ENCODE results near the gene PDE4A.

PDE4A gene

GRCh38 chr19:10486551-10486950 is 66.2 kb downstream of the PDE4A start:
- TF ChIP-seq CTCF (IDR thresholded peaks at IDR 0.05; ENCODE audit: low read depth, low read length) = no peak

GRCh38 chr19:10491472-10492047 is 71.2 kb downstream of the PDE4A start:
- DNase-seq (ENCODE audit: low read depth in 2 of 2) = no peak
- no peak overlapping the region for H3K4me3 ChIP-seq (replicated peaks in 1 of 2; ENCODE audit: low read depth in 2 of 2, low read length in 2 of 2)
- TF ChIP-seq CTCF (IDR thresholded peaks at IDR 0.05; ENCODE audit: low read depth, low read length) = no peak

More at GRCh38 chr19:10486551-10486950, 66.2 kb downstream of the PDE4A start:
- H3K4me3 ChIP-seq (replicated peaks in 1 of 2; ENCODE audit: low read depth in 2 of 2, low read length in 2 of 2) = no peak overlapping the region
- DNase-seq (ENCODE audit: low read depth in 2 of 2) = no peak

GRCh38 chr19:10497371-10497770 is 77.0 kb downstream of the PDE4A start:
- no peak for TF ChIP-seq CTCF (IDR thresholded peaks at IDR 0.05; ENCODE audit: low read depth, low read length)
- H3K4me3 ChIP-seq (replicated peaks in 1 of 2; ENCODE audit: low read depth in 2 of 2, low read length in 2 of 2) = no peak overlapping the region
- DNase-seq (ENCODE audit: low read depth in 2 of 2) = no peak

GRCh38 chr19:10499550-10500246 is 79.4 kb downstream of the PDE4A start:
- TF ChIP-seq CTCF (IDR thresholded peaks at IDR 0.05; ENCODE audit: low read depth, low read length) = no peak
- no peak overlapping the region for H3K4me3 ChIP-seq (replicated peaks in 1 of 2; ENCODE audit: low read depth in 2 of 2, low read length in 2 of 2)
- DNase-seq (ENCODE audit: low read depth in 2 of 2) = no peak

GRCh38 chr19:10500247-10500592 is 79.9 kb downstream of the PDE4A start:
- no peak for TF ChIP-seq CTCF (IDR thresholded peaks at IDR 0.05; ENCODE audit: low read depth, low read length)

GRCh38 chr19:10501971-10502523 is 81.7 kb downstream of the PDE4A start:
- peak in 1 of 2 donors; percentile 59 for DNase-seq (ENCODE audit: low read depth in 2 of 2)
- TF ChIP-seq CTCF (IDR thresholded peaks at IDR 0.05; ENCODE audit: low read depth, low read length) = no peak
- H3K4me3 ChIP-seq (replicated peaks in 1 of 2; ENCODE audit: low read depth in 2 of 2, low read length in 2 of 2) = peak overlapping the region; percentile 86 to 90

More at GRCh38 chr19:10500247-10500592, 79.9 kb downstream of the PDE4A start:
- DNase-seq (ENCODE audit: low read depth in 2 of 2) = no peak
- no peak overlapping the region for H3K4me3 ChIP-seq (replicated peaks in 1 of 2; ENCODE audit: low read depth in 2 of 2, low read length in 2 of 2)
